Islet of Langerhans (tissue), 1 donor: ENCODE results near the gene TNFSF13.
"Not testable (repeated sequence)": the region's sequence is repeated elsewhere in the genome, so short reads cannot be mapped to it uniquely, and the experiment has no call there.

Experiments used
- FAIRE-seq: peaks from one replicate; lab custom pipeline; 2011; peaks lifted over from hg19 to GRCh38; lab: Jason Lieb, UNC

The TNFSF13 gene

GRCh38 chr17:7591596-7591995 is 33.0 kb downstream of the TNFSF13 start:
- no peak for FAIRE-seq

GRCh38 chr17:7592422-7593021 is 34.0 kb downstream of the TNFSF13 start:
- no peak for FAIRE-seq

- FAIRE-seq = no peak
Measured at GRCh38 chr17:7593296-7593695, 34.7 kb downstream of the TNFSF13 start.

GRCh38 chr17:7597561-7597960 is 39.0 kb downstream of the TNFSF13 start:
- FAIRE-seq = not testable (repeated sequence)

GRCh38 chr17:7606280-7606679 is 47.7 kb downstream of the TNFSF13 start:
- FAIRE-seq = no peak

GRCh38 chr17:7610641-7611040 is 52.1 kb downstream of the TNFSF13 start:
- no peak for FAIRE-seq
